GM12878 (cell line): Measurements from ENCODE around the gene REXO1. TPM values are rescaled to one million over a fixed set of nuclear protein-coding genes. Genes with fewer than 3 reads are reported as not detected.
A peak's percentile ranks its signal among the peaks of the same experiment; 100 is the strongest.

Experiments
- ASH2L ChIP-seq: fragments of 300-600, 200-600 bp; sonication (generic); IDR thresholded peaks from 2 replicates; pipeline ENCODE4 v1.6.1; 2017; ENCODE audit warnings: low read depth, mild to moderate bottlenecking, borderline replicate concordance
- BMI1 ChIP-seq: fragments of 450-650 bp; IDR thresholded peaks from 2 replicates; pipeline ENCODE4 v1.6.1; 2016; ENCODE audit warnings: mild to moderate bottlenecking, moderate library complexity, borderline replicate concordance
- CBFB ChIP-seq: IDR thresholded peaks from 2 replicates; pipeline ENCODE4 v1.6.1; 2016; ENCODE audit warnings: antibody characterized with exemption, low read depth
- CREM ChIP-seq: IDR thresholded peaks from 2 replicates; pipeline ENCODE4 v1.6.1; 2014; ENCODE audit warnings: antibody characterized with exemption, low read depth
- DPF2 ChIP-seq: fragments of 450-650 bp; IDR thresholded peaks from 2 replicates; pipeline ENCODE4 v1.6.1; 2017; ENCODE audit warnings: mild to moderate bottlenecking
- EP300 ChIP-seq, 2 experiments: fragments of 150-350 bp in 1 of 2; IDR thresholded peaks; 2 replicates each; pipeline ENCODE4 v1.6.1; 2011 to 2012; ENCODE audit warnings: low read depth in 2 of 2, low read length in 2 of 2, borderline replicate concordance in 1 of 2, improper control_type of control experiment in 1 of 2, inconsistent platforms in 1 of 2; ENCODE audit not compliant: control insufficient read depth in 1 of 2
- EZH2 ChIP-seq: IDR thresholded peaks from 2 replicates; pipeline ENCODE4 v1.6.1; 2012; ENCODE audit warnings: low read depth, mild to moderate bottlenecking, control low read depth, inconsistent platforms, low read length, borderline replicate concordance; ENCODE audit not compliant: control insufficient read depth
- GABPA ChIP-seq: IDR thresholded peaks from 2 replicates; pipeline ENCODE4 v1.6.1; 2014; ENCODE audit warnings: antibody characterized with exemption, low read depth, mild to moderate bottlenecking, inconsistent platforms
- HDAC2 ChIP-seq: fragments of 200-600 bp; sonication (generic); IDR thresholded peaks from 2 replicates; pipeline ENCODE4 v1.6.1; 2017
- KLF5 ChIP-seq: fragments of 450-650 bp; IDR thresholded peaks from 2 replicates; pipeline ENCODE4 v1.6.1; 2014; ENCODE audit warnings: mild to moderate bottlenecking; ENCODE audit not compliant: partially characterized antibody
- NKRF ChIP-seq: fragments of 450-650 bp; conservative IDR thresholded peaks from 2 replicates; pipeline ENCODE4 v1.6.1; 2017; ENCODE audit warnings: mild to moderate bottlenecking, moderate library complexity
- NR2F1 ChIP-seq: fragments of 450-650 bp; conservative IDR thresholded peaks from 2 replicates; pipeline ENCODE4 v1.6.1; 2017; ENCODE audit warnings: mild to moderate bottlenecking
- PAX8 ChIP-seq: fragments of 450-650 bp; IDR thresholded peaks from 2 replicates; pipeline ENCODE4 v1.6.1; 2017; ENCODE audit warnings: mild to moderate bottlenecking, moderate library complexity
- POLR2A ChIP-seq: IDR thresholded peaks from 2 replicates; pipeline ENCODE4 v1.6.1; 2011; ENCODE audit warnings: low read depth, mild to moderate bottlenecking, low read length
- RAD21 ChIP-seq: IDR thresholded peaks from 2 replicates; pipeline ENCODE4 v1.6.1; 2011; ENCODE audit warnings: mild to moderate bottlenecking, low read depth, low read length, moderate library complexity; ENCODE audit not compliant: insufficient read depth
- STAT3 ChIP-seq: IDR thresholded peaks from 2 replicates; pipeline ENCODE4 v1.6.1; 2011; ENCODE audit warnings: low read depth, low read length, improper control_type of control experiment
- USF1 ChIP-seq: IDR thresholded peaks from 2 replicates; pipeline ENCODE4 v1.6.1; 2011; ENCODE audit warnings: borderline replicate concordance, low read depth, mild to moderate bottlenecking, moderate library complexity, mixed read lengths, low read length; ENCODE audit not compliant: insufficient read depth; ENCODE audit errors: extremely low read length
- USF2 ChIP-seq: IDR thresholded peaks from 2 replicates; pipeline ENCODE4 v1.6.1; 2011; ENCODE audit warnings: low read depth, low read length, improper control_type of control experiment, borderline replicate concordance
- YY1 ChIP-seq: IDR thresholded peaks from 2 replicates; pipeline ENCODE4 v1.6.1; 2011; ENCODE audit warnings: low read depth, mild to moderate bottlenecking, low read length
- ZBED1 ChIP-seq: IDR thresholded peaks from 2 replicates; pipeline ENCODE4 v1.6.1; 2016; ENCODE audit warnings: borderline replicate concordance
- ZBTB40 ChIP-seq: fragments of 450-650 bp; IDR thresholded peaks from 2 replicates; pipeline ENCODE4 v1.6.1; 2016; ENCODE audit warnings: mild to moderate bottlenecking, moderate library complexity, borderline replicate concordance
- polyA plus RNA-seq, 11 experiments: library from polyadenylated mRNA; depleted of rRNA in 4 of 11; unstranded in 6 of 11; stranded (reverse) in 5 of 11; fragments of >200 nt; fragmentation: Nextera tagmentation in 4 of 11; fragmentation: Illumina TruSeq in 1 of 11; extraction: Ambion mirVana in 4 of 11; extraction: Trizol in 1 of 11; gene quantifications; 1 replicate in 1 of 11; 2 replicates in 10 of 11; pipeline versions ENCODE4 v1.2.1 to v1.2.3, GENCODE V29; 2011 to 2016; ENCODE audit warnings: inconsistent platforms in 2 of 11, missing spikeins in 2 of 11, low read depth in 1 of 11
- total RNA-seq, 4 experiments: library from RNA; depleted of rRNA in 3 of 4; stranded (reverse); fragments of >200 nt in 3 of 4; fragmentation: Illumina TruSeq in 1 of 4; extraction: Trizol in 1 of 4; gene quantifications; 2 replicates each; pipeline versions ENCODE4 v1.2.1 to v1.2.3, GENCODE V29; 2013 to 2021

Gene REXO1
- total and polyA plus RNA-seq, 10 of the 15 experiments (the other 5 are each of a cell fraction or from before 2014, with no cell fraction given): 0.03 to 45.2 (median 8.4) TPM

GRCh38 chr19:1875646-1876495, 27.6 kb upstream of the REXO1 start (continued):
- peak; percentile 76 for TF ChIP-seq CREM
- no peak for TF ChIP-seq STAT3
- peak; percentile 93 for TF ChIP-seq USF2
- no peak; the same call in none of the 2 replicates for TF ChIP-seq NR2F1
- peak; percentile 96 for TF ChIP-seq POLR2A
- TF ChIP-seq BMI1: no peak
- peak in 1 of 2 experiments; percentile 44; a peak in 1 of 4 replicates for TF ChIP-seq EP300 (IDR thresholded peaks at IDR 0.05; ENCODE audit: borderline replicate concordance in 1 of 2, control insufficient read depth in 1 of 2, low read depth in 2 of 2, low read length in 2 of 2)
- TF ChIP-seq ZBTB40: peak; percentile 81
- peak; percentile 84 for TF ChIP-seq DPF2
- TF ChIP-seq ZBED1: peak; percentile 64; the same call in 1 of the 2 replicates
- TF ChIP-seq KLF5: peak; percentile 76
- TF ChIP-seq HDAC2: no peak
- TF ChIP-seq RAD21: no peak
- TF ChIP-seq YY1: peak; percentile 73
- peak; percentile 32; the same call in 1 of the 2 replicates for TF ChIP-seq CBFB
- peak; percentile 82 for TF ChIP-seq GABPA
- no peak for TF ChIP-seq PAX8
- peak; percentile 96 for TF ChIP-seq NKRF
- TF ChIP-seq ASH2L: no peak
- peak; percentile 99 for TF ChIP-seq USF1
- no peak for TF ChIP-seq EZH2
